Neural progenitor cell (in vitro differentiated cells): ENCODE results near the gene CYP3A4. TPM values are rescaled to one million over a fixed set of nuclear protein-coding genes. Genes with fewer than 3 reads are reported as not detected.

ENCODE experiments used
- DNase-seq: peaks from one replicate; pipeline ENCODE4 v3.0.0-alpha.2; 2016; ENCODE audit warnings: low spot score
- H2AFZ ChIP-seq: fragments of 200-600 bp; sonication (generic); replicated peaks from 2 replicates; pipeline ENCODE4 v1.6.1; 2016; ENCODE audit warnings: antibody characterized with exemption
- H3F3A ChIP-seq: fragments of 200-600 bp; sonication (generic); 2 replicates; pipeline ENCODE4 v1.6.1; 2016; ENCODE audit warnings: antibody characterized with exemption, low read depth
- H3K27ac ChIP-seq: fragments of 200-600 bp; sonication (generic); 2 replicates; pipeline ENCODE4 v1.5.1; 2016; ENCODE audit warnings: mild to moderate bottlenecking
- H3K27me3 ChIP-seq: fragments of 200-600 bp; sonication (generic); 2 replicates; pipeline ENCODE4 v1.6.1; 2016; ENCODE audit warnings: mild to moderate bottlenecking, moderate library complexity
- H3K36me3 ChIP-seq: fragments of 200-600 bp; sonication (generic); 2 replicates; pipeline ENCODE4 v1.5.1; 2016
- H3K4me1 ChIP-seq: fragments of 200-600 bp; sonication (generic); 2 replicates; pipeline ENCODE4 v1.6.1; 2016; ENCODE audit warnings: mixed run types
- H3K4me2 ChIP-seq: fragments of 200-600 bp; sonication (generic); 2 replicates; pipeline ENCODE4 v1.6.1; 2016
- H3K4me3 ChIP-seq: fragments of 200-600 bp; sonication (generic); 2 replicates; pipeline ENCODE4 v1.5.1; 2016
- H3K79me2 ChIP-seq: fragments of 200-600 bp; sonication (generic); 2 replicates; pipeline ENCODE4 v1.6.1; 2016; ENCODE audit warnings: low read depth
- H3K9ac ChIP-seq: fragments of 200-600 bp; sonication (generic); 2 replicates; pipeline ENCODE4 v1.6.1; 2016
- H3K9me3 ChIP-seq: fragments of 200-600 bp; sonication (generic); 2 replicates; pipeline ENCODE4 v1.5.1; 2016; ENCODE audit warnings: low read depth
- H4K20me1 ChIP-seq: fragments of 200-600 bp; sonication (generic); 2 replicates; pipeline ENCODE4 v1.6.1; 2016; ENCODE audit warnings: low read depth
- H3K27ac Mint-ChIP-seq: 3 replicates; pipeline ENCODE4 v1.8.0; 2021; ENCODE audit warnings: mixed read lengths
- H3K27me3 Mint-ChIP-seq: 2 replicates; pipeline ENCODE4 v1.8.0; 2022; ENCODE audit warnings: low read depth, mild to moderate bottlenecking, inconsistent platforms, moderate library complexity, mixed read lengths; ENCODE audit not compliant: insufficient read depth
- H3K36me3 Mint-ChIP-seq: 3 replicates; pipeline ENCODE4 v1.8.0; 2021; ENCODE audit warnings: mixed read lengths
- H3K4me1 Mint-ChIP-seq: 3 replicates; pipeline ENCODE4 v1.8.0; 2021; ENCODE audit warnings: mixed read lengths
- H3K4me3 Mint-ChIP-seq: 3 replicates; pipeline ENCODE4 v1.8.0; 2021; ENCODE audit warnings: mild to moderate bottlenecking, moderate library complexity, mixed read lengths
- H3K9me3 Mint-ChIP-seq: 3 replicates; pipeline ENCODE4 v1.8.0; 2020; ENCODE audit warnings: mixed read lengths
- EZH2 ChIP-seq: fragments of 200-600 bp; sonication (generic); IDR thresholded peaks from 2 replicates; pipeline ENCODE4 v1.6.1; 2017; ENCODE audit warnings: antibody characterized with exemption, mild to moderate bottlenecking, moderate library complexity
- EZH2phosphoT487 ChIP-seq: fragments of 200-600 bp; sonication (generic); IDR thresholded peaks from 2 replicates; pipeline ENCODE4 v1.6.1; 2017; ENCODE audit warnings: antibody characterized with exemption
- total RNA-seq: library from RNA; depleted of rRNA; stranded (reverse); fragments of >200 nt; gene quantifications from 2 replicates; pipeline ENCODE4 v1.2.3, GENCODE V29; 2015; ENCODE audit warnings: low replicate concordance
- TF ChIP-seq, protein P1 (sequence below): fragments of 200-600 bp; sonication (generic); IDR thresholded peaks from 2 replicates; pipeline ENCODE4 v1.5.1; 2017; ENCODE audit warnings: antibody characterized with exemption, mild to moderate bottlenecking

CYP3A4 gene
- total RNA-seq, 1 donor from 2014 or later, result not detected

DNA sequence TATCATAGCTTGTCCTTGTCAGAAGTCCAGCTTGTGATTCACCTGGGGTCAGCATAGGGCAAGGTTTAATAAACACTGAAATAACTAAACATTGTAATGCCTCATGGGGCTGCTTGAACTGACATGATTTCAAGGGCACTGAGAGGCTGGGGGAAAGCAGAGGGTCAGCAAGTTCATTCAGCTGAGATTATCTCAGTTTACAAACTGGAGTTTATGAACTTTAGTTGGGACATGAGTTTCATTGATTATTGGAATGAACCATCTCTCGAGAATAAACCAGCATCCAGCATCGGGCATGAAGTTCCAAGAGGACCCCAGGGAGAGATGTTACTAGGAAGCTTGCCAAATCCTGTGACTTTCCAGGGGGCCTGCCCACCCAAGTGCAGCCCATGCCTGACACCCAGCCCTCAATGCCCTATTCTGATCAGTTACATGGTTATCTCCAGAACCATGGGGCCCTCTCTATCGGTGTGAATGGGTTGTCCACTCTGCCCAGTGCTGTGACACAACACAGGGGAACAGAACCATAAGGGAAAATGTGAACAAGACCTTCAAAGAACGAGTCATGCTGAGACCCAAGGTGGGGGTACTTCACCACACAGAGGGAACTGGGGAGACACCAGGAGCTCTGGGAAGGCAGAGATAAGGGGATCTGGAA lies 41.1 kb downstream of the CYP3A4 start:
- Histone ChIP-seq H3K4me1 (peaks cover 1% of the 10 kb centered on the region), H3K27ac (no peak overlapping the region), H3K79me2 (no peaks in the 10 kb centered on the region), H3K9ac (no peak overlapping the region), H3K4me2 (no peak overlapping the region), H3K9me3 (no peaks in the 10 kb centered on the region), H4K20me1 (no peaks in the 10 kb centered on the region), H3F3A (no peaks in the 10 kb centered on the region), H3K27me3 (no peaks in the 10 kb centered on the region), H3K4me3 (no peak overlapping the region), H3K36me3 (no peaks in the 10 kb centered on the region), H2AFZ (no peak overlapping the region)
- Mint-ChIP-seq H3K27ac (no peak overlapping the region), H3K9me3 (peaks cover 2% of the 10 kb centered on the region), H3K4me3 (no peak overlapping the region), H3K27me3 (no peaks in the 10 kb centered on the region), H3K36me3 (no peaks in the 10 kb centered on the region), H3K4me1 (no peaks in the 10 kb centered on the region)
- TF ChIP-seq EZH2 (no peak), EZH2phosphoT487 (no peak)
- TF ChIP-seq, protein P1, sequence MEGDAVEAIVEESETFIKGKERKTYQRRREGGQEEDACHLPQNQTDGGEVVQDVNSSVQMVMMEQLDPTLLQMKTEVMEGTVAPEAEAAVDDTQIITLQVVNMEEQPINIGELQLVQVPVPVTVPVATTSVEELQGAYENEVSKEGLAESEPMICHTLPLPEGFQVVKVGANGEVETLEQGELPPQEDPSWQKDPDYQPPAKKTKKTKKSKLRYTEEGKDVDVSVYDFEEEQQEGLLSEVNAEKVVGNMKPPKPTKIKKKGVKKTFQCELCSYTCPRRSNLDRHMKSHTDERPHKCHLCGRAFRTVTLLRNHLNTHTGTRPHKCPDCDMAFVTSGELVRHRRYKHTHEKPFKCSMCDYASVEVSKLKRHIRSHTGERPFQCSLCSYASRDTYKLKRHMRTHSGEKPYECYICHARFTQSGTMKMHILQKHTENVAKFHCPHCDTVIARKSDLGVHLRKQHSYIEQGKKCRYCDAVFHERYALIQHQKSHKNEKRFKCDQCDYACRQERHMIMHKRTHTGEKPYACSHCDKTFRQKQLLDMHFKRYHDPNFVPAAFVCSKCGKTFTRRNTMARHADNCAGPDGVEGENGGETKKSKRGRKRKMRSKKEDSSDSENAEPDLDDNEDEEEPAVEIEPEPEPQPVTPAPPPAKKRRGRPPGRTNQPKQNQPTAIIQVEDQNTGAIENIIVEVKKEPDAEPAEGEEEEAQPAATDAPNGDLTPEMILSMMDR, result no peak
- no peak for DNase-seq

DNA sequence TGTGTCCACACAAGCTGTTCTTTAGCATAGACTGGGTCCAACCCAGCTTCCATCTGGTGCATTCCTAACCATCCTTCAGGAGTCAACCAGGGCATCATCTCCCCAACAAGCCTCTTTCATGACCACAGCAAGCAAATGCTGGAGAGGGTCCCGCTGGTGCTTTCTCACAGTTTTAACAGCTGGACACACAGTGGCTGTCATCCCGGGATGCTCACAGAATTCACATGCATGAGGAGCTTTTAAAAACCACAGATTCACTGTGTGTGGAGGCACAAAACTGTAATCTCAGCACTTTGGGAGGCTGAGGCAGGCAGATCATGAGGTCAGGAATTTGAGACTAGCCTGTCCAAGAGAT lies 42.6 kb downstream of the CYP3A4 start:
- Mint-ChIP-seq H3K4me3 (no peak overlapping the region), H3K9me3 (peaks cover 2% of the 10 kb centered on the region), H3K36me3 (no peaks in the 10 kb centered on the region), H3K27me3 (no peaks in the 10 kb centered on the region), H3K27ac (no peak overlapping the region), H3K4me1 (no peaks in the 10 kb centered on the region)
- no peaks in the 10 kb centered on the region for H3F3A ChIP-seq
- no peak overlapping the region for H3K4me3 ChIP-seq
- TF ChIP-seq EZH2phosphoT487 (no peak), EZH2 (no peak)
- TF ChIP-seq, protein P1, result no peak
- no peaks in the 10 kb centered on the region for H3K27me3 ChIP-seq
- DNase-seq, result no peak
- no peak overlapping the region for H3K27ac ChIP-seq
- no peaks in the 10 kb centered on the region for H3K36me3 ChIP-seq
- no peaks in the 10 kb centered on the region for H3K4me1 ChIP-seq
- no peaks in the 10 kb centered on the region for H4K20me1 ChIP-seq
- H3K9ac ChIP-seq, result no peak overlapping the region
- H3K9me3 ChIP-seq, result no peaks in the 10 kb centered on the region
- H2AFZ ChIP-seq, result no peak overlapping the region
- H3K79me2 ChIP-seq, result no peaks in the 10 kb centered on the region
- H3K4me2 ChIP-seq, result no peak overlapping the region

DNA sequence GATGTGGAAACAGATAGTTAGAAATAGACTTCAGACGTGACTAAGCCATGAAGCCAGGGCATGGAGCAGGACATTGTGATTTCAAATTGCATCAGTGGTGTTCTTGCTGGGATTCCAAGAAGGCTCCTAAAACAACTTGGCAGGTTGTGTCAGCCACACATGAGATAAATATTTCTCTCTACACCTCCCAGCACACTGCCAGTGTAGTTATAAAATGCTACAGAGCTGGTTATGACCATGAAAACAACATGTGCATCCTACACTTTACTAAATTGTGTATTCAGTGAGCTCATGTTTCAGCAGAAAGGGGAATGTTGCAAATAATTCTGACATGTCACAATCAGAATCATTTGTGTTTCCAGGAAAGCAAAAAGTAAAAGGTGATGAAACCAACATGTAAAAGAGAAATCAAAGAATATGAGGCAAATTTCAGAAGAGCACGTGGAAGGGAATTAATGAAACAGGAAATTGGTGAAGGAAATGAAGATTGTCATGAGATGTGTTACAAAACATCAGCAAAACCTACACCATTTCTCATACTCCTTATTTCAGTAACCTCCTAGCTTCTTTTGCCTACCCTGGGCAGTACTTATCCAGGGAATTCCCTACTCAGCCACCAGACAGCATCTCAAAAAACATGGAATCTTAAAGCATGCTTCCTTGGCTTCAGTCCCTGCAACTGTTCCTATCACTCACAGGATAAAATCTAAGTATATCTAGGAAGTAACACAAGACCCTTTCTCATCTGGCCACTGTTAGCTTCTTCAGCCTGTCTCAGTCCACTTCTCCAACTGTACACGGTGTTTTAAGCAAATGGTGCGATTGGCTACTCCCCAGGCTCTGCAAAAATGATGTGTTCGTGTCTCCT lies 43.2 kb downstream of the CYP3A4 start:
- Mint-ChIP-seq H3K27ac (no peak overlapping the region), H3K36me3 (no peaks in the 10 kb centered on the region), H3K9me3 (peaks cover 2% of the 10 kb centered on the region), H3K4me3 (no peak overlapping the region), H3K27me3 (no peaks in the 10 kb centered on the region), H3K4me1 (no peaks in the 10 kb centered on the region)
- no peak for DNase-seq
- Histone ChIP-seq H3K36me3 (no peaks in the 10 kb centered on the region), H3K4me3 (no peak overlapping the region), H3K27me3 (no peaks in the 10 kb centered on the region), H3K4me1 (no peaks in the 10 kb centered on the region), H3F3A (no peaks in the 10 kb centered on the region), H3K9ac (no peak overlapping the region), H3K27ac (no peak overlapping the region), H2AFZ (no peak overlapping the region), H3K4me2 (no peak overlapping the region), H3K79me2 (no peaks in the 10 kb centered on the region), H3K9me3 (no peaks in the 10 kb centered on the region), H4K20me1 (no peaks in the 10 kb centered on the region)
- no peak for TF ChIP-seq EZH2phosphoT487
- no peak for TF ChIP-seq EZH2
- TF ChIP-seq, protein P1, result no peak
